ENCODE results near the gene KMT2B. TPM values are rescaled to one million over a fixed set of nuclear protein-coding genes. Genes with fewer than 3 reads are reported as not detected.

KMT2B gene
- total RNA-seq, 1 donor from 2014 or later = 43.7 TPM

GRCh38 chr19:35725216-35725861 lies 7.5 kb downstream of the KMT2B start:
- DNase-seq (ENCODE audit: low spot score) = no peak

- no peak for DNase-seq (ENCODE audit: low spot score)
Measured at GRCh38 chr19:35727053-35727955, 9.5 kb downstream of the KMT2B start.

GRCh38 chr19:35727956-35728706 lies 10.3 kb downstream of the KMT2B start:
- no peak for DNase-seq (ENCODE audit: low spot score)

GRCh38 chr19:35729021-35729420 lies 11.2 kb downstream of the KMT2B start:
- DNase-seq (ENCODE audit: low spot score) = no peak

- DNase-seq (ENCODE audit: low spot score) = no peak
Measured at GRCh38 chr19:35729763-35730162, 12.0 kb downstream of the KMT2B start.

- no peak for DNase-seq (ENCODE audit: low spot score)
Measured at GRCh38 chr19:35730326-35730725, 12.5 kb downstream of the KMT2B start.

GRCh38 chr19:35731353-35731752 lies 13.6 kb downstream of the KMT2B start:
- no peak for DNase-seq (ENCODE audit: low spot score)

- no peak for DNase-seq (ENCODE audit: low spot score)
Measured at GRCh38 chr19:35731779-35732405, 14.1 kb downstream of the KMT2B start.

GRCh38 chr19:35732540-35733179 lies 14.9 kb downstream of the KMT2B start:
- no peak for DNase-seq (ENCODE audit: low spot score)

GRCh38 chr19:35733180-35734125 lies 15.7 kb downstream of the KMT2B start:
- DNase-seq (ENCODE audit: low spot score) = no peak

GRCh38 chr19:35734273-35734672 lies 16.5 kb downstream of the KMT2B start:
- DNase-seq (ENCODE audit: low spot score) = no peak

- DNase-seq (ENCODE audit: low spot score) = no peak
Measured at GRCh38 chr19:35734889-35735288, 17.1 kb downstream of the KMT2B start.

GRCh38 chr19:35736913-35737886 lies 19.4 kb downstream of the KMT2B start:
- no peak for DNase-seq (ENCODE audit: low spot score)

- DNase-seq (ENCODE audit: low spot score) = no peak
Measured at GRCh38 chr19:35738021-35738886, 20.5 kb downstream of the KMT2B start.

GRCh38 chr19:35738887-35739229 lies 21.1 kb downstream of the KMT2B start:
- no peak for DNase-seq (ENCODE audit: low spot score)

GRCh38 chr19:35739275-35740107 lies 21.7 kb downstream of the KMT2B start:
- no peak for DNase-seq (ENCODE audit: low spot score)

GRCh38 chr19:35740108-35740422 lies 22.3 kb downstream of the KMT2B start:
- DNase-seq (ENCODE audit: low spot score) = no peak
